GM10248 (cell line): ENCODE data around the gene DDX39A.

Source experiments
- CTCF ChIA-PET: fragments of 300-600 bp; sonication (Branson Sonifier 250); formaldehyde crosslinking; extraction: SDS; loops from one replicate; lab custom pipeline; 2021; ENCODE audit warnings: antibody characterized with exemption; lab: Yijun Ruan, JAX
- POLR2A ChIA-PET: fragments of 350-650 bp; sonication (Branson Sonifier 250); formaldehyde crosslinking; extraction: SDS; loops from one replicate; lab custom pipeline; 2020; ENCODE audit warnings: antibody characterized with exemption; lab: Yijun Ruan, JAX
- DNase-seq: peaks from one replicate; pipeline ENCODE4 v3.0.0; 2012; ENCODE audit errors: extremely low spot score
- TF ChIP-seq, protein P1 (sequence below): IDR thresholded peaks from 2 replicates; pipeline ENCODE4 v1.5.1; 2012; ENCODE audit warnings: mild to moderate bottlenecking, low read depth; ENCODE audit errors: extremely low read depth, missing control alignments, control extremely low read depth

DDX39A gene

DNA sequence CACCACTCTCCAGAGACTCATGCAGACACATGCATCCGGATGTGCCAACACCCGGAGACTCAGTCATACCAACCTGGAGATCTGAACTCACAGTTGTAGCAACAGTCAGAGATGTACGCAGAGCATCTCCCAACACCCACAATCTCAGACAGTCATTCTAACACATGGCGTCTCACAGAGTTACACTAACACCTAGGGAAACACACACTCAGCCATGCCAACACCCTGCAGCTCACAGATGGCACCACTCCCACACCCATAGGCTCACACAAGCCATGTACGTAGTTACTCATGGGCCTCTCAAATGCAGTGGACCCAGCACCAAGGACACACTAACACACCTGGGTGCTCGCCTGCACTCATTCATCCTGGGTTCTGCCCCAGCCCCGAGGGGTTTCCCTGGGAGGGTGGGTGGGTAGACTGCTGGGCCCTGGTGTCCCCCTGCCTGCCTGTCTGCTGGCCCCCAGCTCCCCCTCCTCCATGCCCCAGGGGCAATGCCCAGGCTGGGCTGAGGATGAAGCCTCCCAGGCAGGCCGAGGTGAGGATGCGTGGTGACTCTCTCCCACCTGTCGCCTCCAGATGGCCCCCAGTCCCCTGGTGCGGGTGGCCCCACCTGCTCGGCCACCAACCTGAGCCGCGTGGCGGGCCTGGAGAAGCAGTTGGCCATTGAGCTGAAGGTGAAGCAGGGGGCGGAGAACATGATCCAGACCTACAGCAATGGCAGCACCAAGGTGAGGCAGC lies 23.9 kb upstream of the DDX39A start:
- DNase-seq, result no peak
- POLR2A ChIA-PET, result no interaction called here
- CTCF ChIA-PET, result interaction anchor here (4.6 kb wide), 1 partner anchor 12 kb away, joined by 18 read pairs; the partner anchor contains the start of gene PKN1
- TF ChIP-seq, protein P1, sequence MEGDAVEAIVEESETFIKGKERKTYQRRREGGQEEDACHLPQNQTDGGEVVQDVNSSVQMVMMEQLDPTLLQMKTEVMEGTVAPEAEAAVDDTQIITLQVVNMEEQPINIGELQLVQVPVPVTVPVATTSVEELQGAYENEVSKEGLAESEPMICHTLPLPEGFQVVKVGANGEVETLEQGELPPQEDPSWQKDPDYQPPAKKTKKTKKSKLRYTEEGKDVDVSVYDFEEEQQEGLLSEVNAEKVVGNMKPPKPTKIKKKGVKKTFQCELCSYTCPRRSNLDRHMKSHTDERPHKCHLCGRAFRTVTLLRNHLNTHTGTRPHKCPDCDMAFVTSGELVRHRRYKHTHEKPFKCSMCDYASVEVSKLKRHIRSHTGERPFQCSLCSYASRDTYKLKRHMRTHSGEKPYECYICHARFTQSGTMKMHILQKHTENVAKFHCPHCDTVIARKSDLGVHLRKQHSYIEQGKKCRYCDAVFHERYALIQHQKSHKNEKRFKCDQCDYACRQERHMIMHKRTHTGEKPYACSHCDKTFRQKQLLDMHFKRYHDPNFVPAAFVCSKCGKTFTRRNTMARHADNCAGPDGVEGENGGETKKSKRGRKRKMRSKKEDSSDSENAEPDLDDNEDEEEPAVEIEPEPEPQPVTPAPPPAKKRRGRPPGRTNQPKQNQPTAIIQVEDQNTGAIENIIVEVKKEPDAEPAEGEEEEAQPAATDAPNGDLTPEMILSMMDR, result no peak

DNA sequence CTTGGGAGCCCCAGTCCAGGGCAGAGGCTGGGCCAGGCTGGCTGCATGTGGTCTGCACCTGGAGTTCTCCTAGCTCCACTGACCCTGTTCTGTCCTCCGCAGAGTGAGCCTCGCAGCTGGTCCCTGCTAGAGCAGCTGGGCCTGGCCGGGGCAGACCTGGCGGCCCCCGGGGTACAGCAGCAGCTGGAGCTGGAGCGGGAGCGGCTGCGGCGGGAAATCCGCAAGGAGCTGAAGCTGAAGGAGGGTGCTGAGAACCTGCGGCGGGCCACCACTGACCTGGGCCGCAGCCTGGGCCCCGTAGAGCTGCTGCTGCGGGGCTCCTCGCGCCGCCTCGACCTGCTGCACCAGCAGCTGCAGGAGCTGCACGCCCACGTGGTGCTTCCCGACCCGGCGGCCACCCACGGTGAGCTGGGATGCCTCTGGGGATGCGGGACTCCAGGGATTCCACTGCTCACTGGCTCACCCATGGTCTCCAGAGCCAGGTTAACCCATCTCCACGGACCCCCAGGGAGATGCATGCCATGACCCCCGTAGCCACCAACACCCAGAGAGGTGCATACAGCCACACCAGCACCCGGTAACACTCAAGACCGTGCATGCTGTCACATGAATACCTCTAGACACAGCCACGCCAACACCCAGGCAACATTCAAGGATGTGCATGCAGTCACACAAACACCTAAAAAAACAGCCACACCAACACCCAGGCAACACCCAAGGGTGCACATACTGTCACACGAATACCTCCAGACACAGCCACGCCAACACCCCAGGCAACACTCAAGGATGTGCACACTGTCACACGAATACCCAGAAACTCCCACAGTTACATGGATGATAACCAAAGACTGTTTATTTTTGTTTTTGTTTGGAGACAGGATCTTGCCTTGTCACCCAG lies 22.1 kb upstream of the DDX39A start:
- ChIA-PET CTCF (interaction anchor here (0.9 to 4.6 kb wide), 4 partner anchors 10 to 46 kb away, joined by 3 to 18 read pairs (median 3); partner anchors contain the start of gene PKN1), POLR2A (no interaction called here)
- TF ChIP-seq, protein P1, result no peak
- no peak for DNase-seq

DNA sequence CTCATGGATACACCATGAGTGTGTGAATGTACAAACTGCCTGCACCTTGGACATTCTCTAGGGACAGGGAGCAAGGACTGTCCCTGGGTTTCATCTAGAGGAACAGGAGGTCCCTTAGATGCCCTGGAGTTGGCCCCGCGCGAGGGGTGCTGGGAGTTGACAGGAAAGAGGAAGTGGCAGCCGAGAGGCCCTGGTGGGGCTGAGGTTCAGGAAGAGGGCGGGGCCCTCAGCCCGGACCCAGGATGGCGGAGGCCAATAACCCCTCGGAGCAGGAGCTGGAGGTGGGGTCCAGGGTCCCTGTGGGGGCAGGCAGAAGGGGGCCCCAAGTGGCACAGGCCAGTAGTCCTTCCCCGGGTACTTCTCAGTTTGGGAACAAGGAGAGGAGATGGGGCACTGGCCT lies 20.9 kb upstream of the DDX39A start:
- CTCF ChIA-PET, result interaction anchor here (1.0 to 4.6 kb wide), 4 partner anchors 9 to 92 kb away, joined by 3 to 18 read pairs (median 3); partner anchors contain the start of gene PKN1
- POLR2A ChIA-PET, result no interaction called here
- TF ChIP-seq, protein P1, result no peak
- DNase-seq, result peak; percentile 90

DNA sequence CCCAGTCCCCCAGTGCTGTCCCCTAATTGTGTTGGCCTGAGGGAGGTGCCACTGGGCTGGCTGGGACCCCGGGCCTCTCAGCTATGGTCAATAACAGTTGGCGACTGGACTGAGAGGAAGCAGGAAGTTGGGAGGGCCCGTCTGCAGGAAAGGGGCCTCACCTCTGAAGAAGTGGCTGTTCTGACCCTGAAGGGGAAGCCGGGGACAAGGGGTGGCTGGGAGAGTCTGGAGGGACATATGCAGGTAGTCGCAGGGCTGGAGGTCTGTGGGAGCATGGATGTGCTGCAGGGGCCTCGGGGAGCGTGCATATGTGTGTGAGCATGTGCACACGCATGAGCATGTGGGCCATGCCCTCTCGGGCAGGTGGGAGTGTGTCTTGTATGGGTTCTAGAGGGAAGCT lies 19.9 kb upstream of the DDX39A start:
- ChIA-PET POLR2A (interaction anchor here (0.7 kb wide), 1 partner anchor 108 kb away, joined by 4 read pairs; no protein-coding TSS in a partner anchor), CTCF (interaction anchor here (3.2 kb wide), 1 partner anchor 41 kb away, joined by 13 read pairs; no protein-coding TSS in a partner anchor)
- no peak for DNase-seq
- TF ChIP-seq, protein P1, result no peak

DNA sequence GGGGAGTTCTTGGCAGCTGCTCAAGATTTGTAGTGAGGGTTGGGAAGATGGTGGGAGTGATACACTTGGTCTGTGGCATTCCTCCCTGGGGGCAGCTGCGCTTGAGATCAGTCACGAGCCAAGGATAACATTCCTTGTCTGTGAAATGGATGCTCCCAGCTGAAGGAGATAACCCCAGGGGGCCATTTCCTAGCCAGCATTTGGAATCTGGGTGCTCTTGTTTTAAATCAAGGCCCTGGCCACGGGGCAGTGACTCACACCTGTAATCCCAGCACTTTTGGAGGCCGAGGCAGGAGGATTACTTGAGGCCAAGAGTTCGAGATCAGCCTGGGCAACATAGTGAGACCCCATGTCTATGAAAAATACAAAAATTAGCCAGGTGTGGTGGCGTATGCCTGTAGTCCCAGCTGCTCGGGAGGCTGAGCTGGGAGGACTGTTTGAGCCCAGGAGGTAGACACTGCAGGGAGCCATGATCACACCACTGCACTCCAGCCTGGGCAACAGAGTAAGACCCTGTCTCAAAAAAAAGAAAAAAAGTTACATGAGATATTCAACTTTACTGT lies 18.5 kb upstream of the DDX39A start:
- TF ChIP-seq, protein P1, result no peak
- ChIA-PET CTCF (interaction anchor here (1.3 to 3.2 kb wide), 2 partner anchors 34 to 42 kb away, joined by 6 to 13 read pairs; no protein-coding TSS in a partner anchor), POLR2A (interaction anchor here (0.7 kb wide), 1 partner anchor 15 kb away, joined by 8 read pairs; no protein-coding TSS in a partner anchor)
- no peak for DNase-seq
